Myometrial cell (primary cell): ENCODE measurements around the gene EGLN2. TPM values are rescaled to one million over a fixed set of nuclear protein-coding genes. Genes with fewer than 3 reads are reported as not detected.

Source experiments
- total RNA-seq: library from RNA; depleted of rRNA; stranded (reverse); fragments of >200 nt; gene quantifications from 2 replicates; pipeline ENCODE4 v1.2.3, GENCODE V29; 2015

Gene EGLN2
- total RNA-seq: 88.8 and 103 TPM in 2 replicates

GRCh38 chr19:40798683-40799557 is at the start of gene EGLN2:
TSS of gene EGLN2 (plus strand) at chr19:40799191. CDS start at chr19:40800573, 1,382 bp downstream.

GRCh38 chr19:40750058-40750873 is 48.7 kb upstream of the EGLN2 start, which contains the start of gene ACTMAP:
TSS of gene ACTMAP (minus strand) at chr19:40750477. CDS start at chr19:40749803, 674 bp downstream.

GRCh38 chr19:40750874-40751537 is 48.0 kb upstream of the EGLN2 start, which contains the start of gene SNRPA:
TSS of gene SNRPA (plus strand) at chr19:40751203. CDS start at chr19:40751409, 206 bp downstream.

GRCh38 chr19:40774916-40775631 is 23.9 kb upstream of the EGLN2 start, which contains the start of gene MIA:
TSS of gene MIA (plus strand) at chr19:40775521. CDS start at chr19:40775543, 22 bp downstream.

GRCh38 chr19:40777937-40778705 is 20.9 kb upstream of the EGLN2 start, which contains the start of gene RAB4B:
TSS of gene RAB4B (plus strand) at chr19:40778247. CDS start at chr19:40778376, 129 bp downstream.

GRCh38 chr19:40850277-40850676 is 51.3 kb downstream of the EGLN2 start, which contains the start of gene CYP2A6:
TSS of gene CYP2A6 (minus strand) at chr19:40850447. CDS start at chr19:40850426, 21 bp downstream.

Other genes starting within 250 kb of the EGLN2 start
- 77.6 and 99.4 TPM in 2 replicates for gene SHKBP1, start 222.3 kb upstream of the EGLN2 start, total RNA-seq
- gene LTBP4, start 197.8 kb upstream of the EGLN2 start, total RNA-seq: 50.7 and 63.6 TPM in 2 replicates
- gene NUMBL, start 108.5 kb upstream of the EGLN2 start, total RNA-seq: 28.8 and 51.6 TPM in 2 replicates
- gene COQ8B, start 82.3 kb upstream of the EGLN2 start, total RNA-seq: 20.6 and 26.8 TPM in 2 replicates
- 25.7 and 31.4 TPM in 2 replicates for gene ITPKC, start 82.1 kb upstream of the EGLN2 start, total RNA-seq
- gene ACTMAP, start 48.7 kb upstream of the EGLN2 start, total RNA-seq: 2.0 and 4.4 TPM in 2 replicates
- gene SNRPA, start 48.0 kb upstream of the EGLN2 start, total RNA-seq: 102 and 115 TPM in 2 replicates
- gene MIA, start 23.7 kb upstream of the EGLN2 start, total RNA-seq: not detected in 2 replicates
- 38.6 and 45.0 TPM in 2 replicates for gene RAB4B, start 20.9 kb upstream of the EGLN2 start, total RNA-seq
- gene CYP2A6, start 51.3 kb downstream of the EGLN2 start, total RNA-seq: not detected in 2 replicates
- gene CYP2A7, start 83.0 kb downstream of the EGLN2 start, total RNA-seq: not detected in 2 replicates
- not detected in 2 replicates for gene CYP2B6, start 192.1 kb downstream of the EGLN2 start, total RNA-seq